A549 (cell line): Measurements from ENCODE around the gene EHF. TPM values are rescaled to one million over a fixed set of nuclear protein-coding genes. Genes with fewer than 3 reads are reported as not detected.
"Not testable (repeated sequence)": the region's sequence is repeated elsewhere in the genome, so short reads cannot be mapped to it uniquely, and the experiment has no call there.

ENCODE experiments used
- ATAC-seq, 2 experiments: fragments of 200-7000 bp in 1 of 2; fragments of >200 bp in 1 of 2; cut with Nextera tagmentation in 1 of 2; cut with Tn5 transposase in 1 of 2; 3 replicates each; pipeline versions ENCODE4 v1.8.0 to v1.9.1; 2018 to 2020; ENCODE audit warnings: mild to moderate bottlenecking in 1 of 2, moderate library complexity in 1 of 2
- CTCF ChIA-PET: fragments of 300-600 bp; sonication (Branson Sonifier 250); formaldehyde crosslinking; extraction: SDS; loops from one replicate; lab custom pipeline; 2021; ENCODE audit warnings: antibody characterized with exemption, inconsistent platforms; lab: Yijun Ruan, JAX
- POLR2A ChIA-PET: fragments of 350-600 bp; formaldehyde crosslinking; extraction: SDS; loops from one replicate; lab custom pipeline; 2021; ENCODE audit warnings: antibody characterized with exemption, inconsistent platforms; lab: Yijun Ruan, JAX
- DNase-seq, 2 experiments: peaks; one replicate each; pipeline versions ENCODE4 v3.0.0 to v3.0.0-alpha.2; 2011 to 2016; ENCODE audit warnings: low read depth in 1 of 2, low spot score in 1 of 2
- FAIRE-seq: peaks from 2 replicates; lab custom pipeline; 2011; peaks lifted over from hg19 to GRCh38; lab: Jason Lieb, UNC
- H3K27ac ChIP-seq, 2 experiments: fragments of >200 bp; sonication (Bioruptor Twin); formaldehyde crosslinking; 3 replicates each; pipeline ENCODE4 v1.5.1; 2016 to 2017
- H3K4me1 ChIP-seq: fragments of >200 bp; sonication (Bioruptor Twin); formaldehyde crosslinking; 3 replicates; pipeline ENCODE4 v1.6.1; 2016
- H3K4me2 ChIP-seq: fragments of >200 bp; sonication (Bioruptor Twin); formaldehyde crosslinking; 3 replicates; pipeline ENCODE4 v1.6.1; 2016
- H3K4me3 ChIP-seq: fragments of >200 bp; sonication (Bioruptor Twin); formaldehyde crosslinking; 3 replicates; pipeline ENCODE4 v1.5.1; 2016
- H3K9me3 ChIP-seq: fragments of >200 bp; sonication (Bioruptor Twin); formaldehyde crosslinking; 3 replicates; pipeline ENCODE4 v1.6.1; 2016
- BCL3 ChIP-seq: fragments of >200 bp; sonication (Bioruptor Twin); formaldehyde crosslinking; IDR thresholded peaks from 3 replicates; pipeline ENCODE4 v1.6.1; 2016
- BHLHE40 ChIP-seq: IDR thresholded peaks from 2 replicates; pipeline ENCODE4 v1.6.1; 2012; ENCODE audit warnings: low read depth, low read length, inconsistent platforms
- CBX2 ChIP-seq: fragments of 200-600 bp; sonication (generic); IDR thresholded peaks from 2 replicates; pipeline ENCODE4 v1.6.1; 2016; ENCODE audit warnings: low read depth, mild to moderate bottlenecking, borderline replicate concordance
- CBX8 ChIP-seq: fragments of 200-600 bp; sonication (generic); IDR thresholded peaks from 2 replicates; pipeline ENCODE4 v1.6.1; 2016
- CEBPB ChIP-seq, 2 experiments: fragments of >200 bp in 1 of 2; sonication (Bioruptor Twin) in 1 of 2; formaldehyde crosslinking in 1 of 2; IDR thresholded peaks; 2 replicates each; pipeline ENCODE4 v1.6.1; 2012 to 2016
- CTCF ChIP-seq: fragments of >200 bp; sonication (Bioruptor Twin); formaldehyde crosslinking; IDR thresholded peaks from 3 replicates; pipeline ENCODE4 v1.5.1; 2016
- EHMT2 ChIP-seq: fragments of 200-600 bp; sonication (generic); IDR thresholded peaks from 2 replicates; pipeline ENCODE4 v1.6.1; 2016; ENCODE audit warnings: antibody characterized with exemption, low read depth, mild to moderate bottlenecking, moderate library complexity
- EP300 ChIP-seq, 2 experiments: fragments of >200 bp; sonication (Bioruptor Twin); formaldehyde crosslinking; IDR thresholded peaks; 2 replicates in 1 of 2; 3 replicates in 1 of 2; pipeline ENCODE4 v1.6.1; 2016 to 2017
- FOSB ChIP-seq: fragments of 250-450 bp; sonication (Bioruptor Pico); IDR thresholded peaks from 2 replicates; pipeline ENCODE4 v1.5.0; 2020; ENCODE audit warnings: mild to moderate bottlenecking, moderate library complexity
- FOXS1 ChIP-seq: fragments of 250-450 bp; sonication (Bioruptor Pico); IDR thresholded peaks from 2 replicates; pipeline ENCODE4 v1.5.0; 2020; ENCODE audit warnings: mild to moderate bottlenecking, moderate library complexity
- GATA3 ChIP-seq: IDR thresholded peaks from 2 replicates; pipeline ENCODE4 v1.6.1; 2012; ENCODE audit warnings: borderline replicate concordance
- HMGXB4 ChIP-seq: fragments of 250-450 bp; sonication (Bioruptor Pico); IDR thresholded peaks from 2 replicates; pipeline ENCODE4 v1.5.0; 2021; ENCODE audit warnings: mild to moderate bottlenecking, moderate library complexity, borderline replicate concordance
- JUN ChIP-seq, 2 experiments: fragments of >200 bp; sonication (Bioruptor Twin); formaldehyde crosslinking; IDR thresholded peaks; 2 replicates in 1 of 2; 3 replicates in 1 of 2; pipeline ENCODE4 v1.6.1; 2016 to 2017
- JUNB ChIP-seq: fragments of >200 bp; sonication (Bioruptor Twin); formaldehyde crosslinking; IDR thresholded peaks from 2 replicates; pipeline ENCODE4 v1.6.1; 2016
- KDM1A ChIP-seq: fragments of 200-600 bp; sonication (generic); IDR thresholded peaks from 2 replicates; pipeline ENCODE4 v1.6.1; 2016; ENCODE audit warnings: low read depth, mild to moderate bottlenecking
- MAFK ChIP-seq: fragments of 450-650 bp; IDR thresholded peaks from 2 replicates; pipeline ENCODE4 v1.6.1; 2014; ENCODE audit not compliant: partially characterized antibody
- MAX ChIP-seq: IDR thresholded peaks from 2 replicates; pipeline ENCODE4 v1.6.1; 2012
- NR3C1 ChIP-seq: fragments of >200 bp; sonication (Bioruptor Twin); formaldehyde crosslinking; IDR thresholded peaks from 3 replicates; pipeline ENCODE4 v1.6.1; 2017
- PBX3 ChIP-seq: IDR thresholded peaks from 2 replicates; pipeline ENCODE4 v1.6.1; 2012
- POLR2A ChIP-seq: IDR thresholded peaks from 2 replicates; pipeline ENCODE4 v1.6.1; 2012; ENCODE audit warnings: mild to moderate bottlenecking, low read length
- RAD21 ChIP-seq, 2 experiments: fragments of >200 bp in 1 of 2; sonication (Bioruptor Twin) in 1 of 2; formaldehyde crosslinking in 1 of 2; IDR thresholded peaks in 1 of 2; conservative IDR thresholded peaks in 1 of 2; 2 replicates in 1 of 2; 3 replicates in 1 of 2; pipeline ENCODE4 v1.6.1; 2012 to 2018; ENCODE audit warnings: inconsistent platforms in 1 of 2
- RCOR1 ChIP-seq: fragments of 150-350 bp; IDR thresholded peaks from 2 replicates; pipeline ENCODE4 v1.6.1; 2014; ENCODE audit warnings: antibody characterized with exemption, low read length, low read depth
- SMC3 ChIP-seq: fragments of >200 bp; sonication (Bioruptor Twin); formaldehyde crosslinking; IDR thresholded peaks from 3 replicates; pipeline ENCODE4 v1.6.1; 2018; ENCODE audit warnings: inconsistent platforms
- SREBF2 ChIP-seq: fragments of 450-650 bp; IDR thresholded peaks from 2 replicates; pipeline ENCODE4 v1.6.1; 2014; ENCODE audit warnings: mild to moderate bottlenecking, moderate library complexity
- TFCP2L1 ChIP-seq: fragments of 250-450 bp; sonication (Bioruptor Pico); IDR thresholded peaks from 2 replicates; pipeline ENCODE4 v1.5.0; 2021; ENCODE audit warnings: mild to moderate bottlenecking
- USF2 ChIP-seq: fragments of 450-650 bp; IDR thresholded peaks from 2 replicates; pipeline ENCODE4 v1.6.1; 2014; ENCODE audit warnings: antibody characterized with exemption
- ZSCAN20 ChIP-seq: fragments of 250-450 bp; sonication (Bioruptor Pico); IDR thresholded peaks from 2 replicates; pipeline ENCODE4 v1.8.0; 2022; ENCODE audit warnings: mild to moderate bottlenecking, moderate library complexity
- WGBS: methylation state at CpG from one replicate; pipeline ENCODE4 v1.1.6; 2017; ENCODE audit errors: missing lambda C conversion rate; 5-methylcytosine and 5-hydroxymethylcytosine counted together
- polyA plus RNA-seq, 4 experiments: library from polyadenylated mRNA; depleted of rRNA in 3 of 4; stranded (reverse); fragments of >200 nt; fragmentation: RNase III in 1 of 4; extraction: RNeasy Plus Mini Kit Qiagen cat#74134 plus additional on column Dnase treatment in 1 of 4; gene quantifications; 2 replicates in 3 of 4; 3 replicates in 1 of 4; pipeline ENCODE4 v1.2.3, GENCODE V29; 2011 to 2017

Gene EHF
- polyA plus RNA-seq, 2 of the 4 experiments (the other 2 are of a cell fraction), result 5.4 to 7.8 TPM

GRCh38 chr11:34685864-34686263, 65.0 kb downstream of the EHF start:
- Histone ChIP-seq H3K4me2 (peak overlapping the region; percentile 59), H3K9me3 (no peaks in the 10 kb centered on the region), H3K4me1 (peaks cover 50% of the 10 kb centered on the region), H3K4me3 (no peak overlapping the region), H3K27ac (peak overlapping the region; percentile 75 to 85)
- peak; percentile 72 for FAIRE-seq
- ChIA-PET CTCF (no interaction called here), POLR2A (interaction anchor here (1.0 kb wide), 1 partner anchor 45 kb away, joined by 8 read pairs; no protein-coding TSS in a partner anchor)
- 88% methylated on average over 2 of the region's 2 CpGs for WGBS
- DNase-seq, result no peak
- ATAC-seq, result no peak
- TF ChIP-seq EP300 (IDR thresholded peaks at IDR 0.05) (no peak), CBX2 (no peak), PBX3 (no peak), SMC3 (no peak), HMGXB4 (CRISPR knock-in tag) (no peak), BCL3 (no peak), RCOR1 (no peak), GATA3 (no peak), NR3C1 (no peak), SREBF2 (no peak), JUN (IDR thresholded peaks at IDR 0.05) (no peak), JUNB (no peak), ZSCAN20 (no peak), EHMT2 (no peak), RAD21 (conservative IDR thresholded peaks at IDR 0.05 in 1 of 2, IDR thresholded peaks at IDR 0.05 in 1 of 2) (no peak)

- 85% methylated on average over 21 of the region's 26 CpGs for WGBS
- CTCF ChIA-PET, POLR2A ChIA-PET: not testable (repeated sequence)
Observed at GRCh38 chr11:34692299-34692698, 71.4 kb downstream of the EHF start.

GRCh38 chr11:34696862-34697261, 76.0 kb downstream of the EHF start:
- ATAC-seq, result no peak
- H3K4me2 ChIP-seq, result no peak overlapping the region
- no peak for TF ChIP-seq EP300 (IDR thresholded peaks at IDR 0.05)
- no peak for TF ChIP-seq MAFK
- TF ChIP-seq CTCF, result no peak
- no peak for TF ChIP-seq USF2
- TF ChIP-seq JUNB, result no peak
- TF ChIP-seq SMC3, result no peak
- no peak for TF ChIP-seq POLR2A
- no peak for TF ChIP-seq MAX
- TF ChIP-seq FOSB (CRISPR knock-in tag), result no peak
- TF ChIP-seq HMGXB4 (CRISPR knock-in tag), result no peak
- no peak for TF ChIP-seq FOXS1 (CRISPR knock-in tag)
- TF ChIP-seq BHLHE40, result no peak
- TF ChIP-seq CEBPB (IDR thresholded peaks at IDR 0.05), result no peak
- TF ChIP-seq CBX8, result no peak
- no peak for TF ChIP-seq TFCP2L1 (CRISPR knock-in tag)
- no peak for TF ChIP-seq KDM1A
- no peak for TF ChIP-seq ZSCAN20
- TF ChIP-seq, all 56 proteins: peak for 0
- no peaks in the 10 kb centered on the region for H3K4me1 ChIP-seq
- FAIRE-seq (no peak), DNase-seq (no peak)
- CTCF ChIA-PET, result interaction anchor here (1.2 to 1.3 kb wide), 2 partner anchors 110 to 194 kb away, joined by 4 to 8 read pairs; no protein-coding TSS in a partner anchor
- H3K9me3 ChIP-seq, result peaks cover 29% of the 10 kb centered on the region; the same call in 2 of the 3 replicates
- POLR2A ChIA-PET, result no interaction called here
- H3K27ac ChIP-seq, result no peak overlapping the region
- no peak overlapping the region for H3K4me3 ChIP-seq

More at GRCh38 chr11:34692299-34692698, 71.4 kb downstream of the EHF start:
- not testable (repeated sequence) for H3K4me3 ChIP-seq, ATAC-seq, H3K4me1 ChIP-seq, H3K27ac ChIP-seq, H3K4me2 ChIP-seq, FAIRE-seq, DNase-seq
- peaks cover 21% of the 10 kb centered on the region; the same call in 1 of the 3 replicates for H3K9me3 ChIP-seq
